Measurements from ENCODE around the gene REL. TPM values are rescaled to one million over a fixed set of nuclear protein-coding genes. Genes with fewer than 3 reads are reported as not detected.

Gene REL
- total RNA-seq, 1 experiment from 2014 or later, result 10.2 TPM

DNA sequence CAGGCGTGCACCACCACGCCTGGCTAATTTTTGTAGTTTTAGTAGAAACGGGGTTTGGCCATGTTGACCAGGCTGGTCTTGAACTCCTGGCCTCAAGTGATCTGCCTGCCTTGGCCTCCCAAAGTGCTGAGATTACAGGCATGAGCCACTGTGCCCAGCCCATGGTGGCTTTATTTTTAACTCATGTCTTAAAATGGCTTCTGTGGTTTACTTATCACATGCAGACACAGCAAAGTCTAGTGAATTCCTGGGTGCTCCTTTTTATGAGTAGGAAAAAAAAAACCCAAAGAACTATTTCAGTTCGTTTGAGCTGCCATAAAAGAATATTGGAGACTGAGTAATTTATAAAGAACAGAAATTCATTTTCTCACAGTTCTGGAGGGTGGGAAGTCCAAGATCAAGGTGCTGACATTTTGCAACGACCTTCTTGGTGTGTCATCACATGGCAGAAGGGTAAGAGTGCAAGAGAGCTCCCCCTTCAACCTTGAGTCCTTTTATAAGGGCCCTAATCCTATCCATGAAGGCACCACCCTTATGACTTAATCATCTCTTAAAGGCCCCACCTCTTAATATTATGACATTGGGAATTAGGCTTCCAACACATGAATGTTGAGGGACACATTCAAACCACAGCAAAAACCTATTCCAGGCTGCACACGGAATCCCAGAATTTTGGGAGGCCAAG, 12.6 kb upstream of the REL start:
- TF ChIP-seq, protein P1, sequence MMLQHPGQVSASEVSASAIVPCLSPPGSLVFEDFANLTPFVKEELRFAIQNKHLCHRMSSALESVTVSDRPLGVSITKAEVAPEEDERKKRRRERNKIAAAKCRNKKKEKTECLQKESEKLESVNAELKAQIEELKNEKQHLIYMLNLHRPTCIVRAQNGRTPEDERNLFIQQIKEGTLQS (IDR thresholded peaks at IDR 0.05), result no peak
- TF ChIP-seq EZH2phosphoT487 (IDR thresholded peaks at IDR 0.05; ENCODE audit: borderline replicate concordance) (no peak), SIN3A (IDR thresholded peaks at IDR 0.05; ENCODE audit: low read depth) (no peak), ZFX (IDR thresholded peaks at IDR 0.05) (no peak), EGR1 (IDR thresholded peaks at IDR 0.05; ENCODE audit: low read depth) (no peak), EZH2 (IDR thresholded peaks at IDR 0.05) (no peak), CEBPB (IDR thresholded peaks at IDR 0.05; ENCODE audit: low read depth) (no peak), YY1 (IDR thresholded peaks at IDR 0.05; ENCODE audit: extremely low read depth, insufficient replicate concordance, low read depth, low read length) (no peak), POLR2AphosphoS5 (IDR thresholded peaks at IDR 0.05; ENCODE audit: low read depth, low read length) (no peak), TCF7L2 (IDR thresholded peaks at IDR 0.05; ENCODE audit: borderline replicate concordance, extremely low read depth, insufficient read depth, insufficient read length) (no peak), FOSL1 (IDR thresholded peaks at IDR 0.05; ENCODE audit: low read depth) (no peak), RAD21 (IDR thresholded peaks at IDR 0.05; ENCODE audit: low read depth) (no peak), SP1 (IDR thresholded peaks at IDR 0.05; ENCODE audit: low read depth) (no peak), ZNF274 (IDR thresholded peaks at IDR 0.05; ENCODE audit: low read depth, low read length) (no peak)
- TF ChIP-seq, protein P2, sequence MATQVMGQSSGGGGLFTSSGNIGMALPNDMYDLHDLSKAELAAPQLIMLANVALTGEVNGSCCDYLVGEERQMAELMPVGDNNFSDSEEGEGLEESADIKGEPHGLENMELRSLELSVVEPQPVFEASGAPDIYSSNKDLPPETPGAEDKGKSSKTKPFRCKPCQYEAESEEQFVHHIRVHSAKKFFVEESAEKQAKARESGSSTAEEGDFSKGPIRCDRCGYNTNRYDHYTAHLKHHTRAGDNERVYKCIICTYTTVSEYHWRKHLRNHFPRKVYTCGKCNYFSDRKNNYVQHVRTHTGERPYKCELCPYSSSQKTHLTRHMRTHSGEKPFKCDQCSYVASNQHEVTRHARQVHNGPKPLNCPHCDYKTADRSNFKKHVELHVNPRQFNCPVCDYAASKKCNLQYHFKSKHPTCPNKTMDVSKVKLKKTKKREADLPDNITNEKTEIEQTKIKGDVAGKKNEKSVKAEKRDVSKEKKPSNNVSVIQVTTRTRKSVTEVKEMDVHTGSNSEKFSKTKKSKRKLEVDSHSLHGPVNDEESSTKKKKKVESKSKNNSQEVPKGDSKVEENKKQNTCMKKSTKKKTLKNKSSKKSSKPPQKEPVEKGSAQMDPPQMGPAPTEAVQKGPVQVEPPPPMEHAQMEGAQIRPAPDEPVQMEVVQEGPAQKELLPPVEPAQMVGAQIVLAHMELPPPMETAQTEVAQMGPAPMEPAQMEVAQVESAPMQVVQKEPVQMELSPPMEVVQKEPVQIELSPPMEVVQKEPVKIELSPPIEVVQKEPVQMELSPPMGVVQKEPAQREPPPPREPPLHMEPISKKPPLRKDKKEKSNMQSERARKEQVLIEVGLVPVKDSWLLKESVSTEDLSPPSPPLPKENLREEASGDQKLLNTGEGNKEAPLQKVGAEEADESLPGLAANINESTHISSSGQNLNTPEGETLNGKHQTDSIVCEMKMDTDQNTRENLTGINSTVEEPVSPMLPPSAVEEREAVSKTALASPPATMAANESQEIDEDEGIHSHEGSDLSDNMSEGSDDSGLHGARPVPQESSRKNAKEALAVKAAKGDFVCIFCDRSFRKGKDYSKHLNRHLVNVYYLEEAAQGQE (IDR thresholded peaks at IDR 0.05; ENCODE audit: low read depth), result no peak
- TF ChIP-seq, protein P3, sequence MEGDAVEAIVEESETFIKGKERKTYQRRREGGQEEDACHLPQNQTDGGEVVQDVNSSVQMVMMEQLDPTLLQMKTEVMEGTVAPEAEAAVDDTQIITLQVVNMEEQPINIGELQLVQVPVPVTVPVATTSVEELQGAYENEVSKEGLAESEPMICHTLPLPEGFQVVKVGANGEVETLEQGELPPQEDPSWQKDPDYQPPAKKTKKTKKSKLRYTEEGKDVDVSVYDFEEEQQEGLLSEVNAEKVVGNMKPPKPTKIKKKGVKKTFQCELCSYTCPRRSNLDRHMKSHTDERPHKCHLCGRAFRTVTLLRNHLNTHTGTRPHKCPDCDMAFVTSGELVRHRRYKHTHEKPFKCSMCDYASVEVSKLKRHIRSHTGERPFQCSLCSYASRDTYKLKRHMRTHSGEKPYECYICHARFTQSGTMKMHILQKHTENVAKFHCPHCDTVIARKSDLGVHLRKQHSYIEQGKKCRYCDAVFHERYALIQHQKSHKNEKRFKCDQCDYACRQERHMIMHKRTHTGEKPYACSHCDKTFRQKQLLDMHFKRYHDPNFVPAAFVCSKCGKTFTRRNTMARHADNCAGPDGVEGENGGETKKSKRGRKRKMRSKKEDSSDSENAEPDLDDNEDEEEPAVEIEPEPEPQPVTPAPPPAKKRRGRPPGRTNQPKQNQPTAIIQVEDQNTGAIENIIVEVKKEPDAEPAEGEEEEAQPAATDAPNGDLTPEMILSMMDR (IDR thresholded peaks at IDR 0.05 in 2 of 3, conservative IDR thresholded peaks at IDR 0.05 in 1 of 3; ENCODE audit: borderline replicate concordance in 1 of 3, insufficient read depth in 1 of 3, low read depth in 2 of 3, low read length in 2 of 3), result no peak
- TF ChIP-seq, protein P4, sequence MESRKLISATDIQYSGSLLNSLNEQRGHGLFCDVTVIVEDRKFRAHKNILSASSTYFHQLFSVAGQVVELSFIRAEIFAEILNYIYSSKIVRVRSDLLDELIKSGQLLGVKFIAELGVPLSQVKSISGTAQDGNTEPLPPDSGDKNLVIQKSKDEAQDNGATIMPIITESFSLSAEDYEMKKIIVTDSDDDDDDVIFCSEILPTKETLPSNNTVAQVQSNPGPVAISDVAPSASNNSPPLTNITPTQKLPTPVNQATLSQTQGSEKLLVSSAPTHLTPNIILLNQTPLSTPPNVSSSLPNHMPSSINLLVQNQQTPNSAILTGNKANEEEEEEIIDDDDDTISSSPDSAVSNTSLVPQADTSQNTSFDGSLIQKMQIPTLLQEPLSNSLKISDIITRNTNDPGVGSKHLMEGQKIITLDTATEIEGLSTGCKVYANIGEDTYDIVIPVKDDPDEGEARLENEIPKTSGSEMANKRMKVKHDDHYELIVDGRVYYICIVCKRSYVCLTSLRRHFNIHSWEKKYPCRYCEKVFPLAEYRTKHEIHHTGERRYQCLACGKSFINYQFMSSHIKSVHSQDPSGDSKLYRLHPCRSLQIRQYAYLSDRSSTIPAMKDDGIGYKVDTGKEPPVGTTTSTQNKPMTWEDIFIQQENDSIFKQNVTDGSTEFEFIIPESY (IDR thresholded peaks at IDR 0.05; ENCODE audit: extremely low read depth, insufficient replicate concordance, low read length), result no peak
- no peak for DNase-seq (ENCODE audit: low read depth, low spot score)
- BruUV-seq (replicated peaks), result no TSS peak
- Histone ChIP-seq H3K9ac (ENCODE audit: low read length) (no peak overlapping the region), H3K4me1 (ENCODE audit: control insufficient read depth in 1 of 2, insufficient read depth in 2 of 2, low read length in 2 of 2) (no peaks in the 10 kb centered on the region), H3K36me3 (ENCODE audit: control insufficient read depth in 1 of 2, insufficient read depth in 2 of 2, low read length in 2 of 2) (no peaks in the 10 kb centered on the region), H2AFZ (ENCODE audit: low read depth, low read length, poor library complexity, severe bottlenecking) (no peak overlapping the region), H3K4me3 (replicated peaks in 1 of 2; ENCODE audit: low read depth in 1 of 2, low read length in 2 of 2) (no peak overlapping the region), H4K20me1 (ENCODE audit: insufficient read depth) (no peaks in the 10 kb centered on the region), H3K9me3 (ENCODE audit: control insufficient read depth in 1 of 2, insufficient read depth in 1 of 2, low read depth in 1 of 2, low read length in 2 of 2) (no peaks in the 10 kb centered on the region), H3K27me3 (ENCODE audit: insufficient read depth, low read length) (no peaks in the 10 kb centered on the region), H3K4me2 (ENCODE audit: low read length) (no peak overlapping the region), H3K27ac (ENCODE audit: low read depth, low read length) (no peak overlapping the region), H3K9me2 (ENCODE audit: insufficient read depth) (no peaks in the 10 kb centered on the region; the same call in 1 of the 2 replicates), H3K79me2 (ENCODE audit: insufficient read depth, low read length) (no peaks in the 10 kb centered on the region)
- ChIA-PET POLR2A (no interaction called here), CTCF (no interaction called here), RAD21 (ENCODE audit: low non-redundant PET in 1 of 2, low total read pairs in 2 of 2, uncharacterized antibody in 2 of 2, unreplicated experiment in 2 of 2) (no interaction called here)
- no peak for ATAC-seq
- intact Hi-C loops (cut with micrococcal nuclease), result no loop called here
